Vagina (tissue), 2 donors: Measurements from ENCODE around the gene BACE2. TPM values are rescaled to one million over a fixed set of nuclear protein-coding genes. Genes with fewer than 3 reads are reported as not detected.

Experiments
- DNase-seq, 2 donors: peaks; one replicate each; pipeline ENCODE4 v3.0.0-alpha.2; 2017; ENCODE audit errors: extremely low spot score in 2 of 2
- H3K27ac ChIP-seq: fragments of 200-600 bp; sonication (generic); one replicate; pipeline ENCODE4 v1.5.1; 2019
- H3K27me3 ChIP-seq: fragments of 200-600 bp; sonication (generic); one replicate; pipeline ENCODE4 v1.5.1; 2019
- H3K36me3 ChIP-seq, 2 donors: fragments of 200-600 bp; sonication (generic); one replicate each; pipeline ENCODE4 v1.5.1; 2017 to 2019
- H3K4me1 ChIP-seq: fragments of 200-600 bp; sonication (generic); one replicate; pipeline ENCODE4 v1.5.1; 2019
- H3K4me3 ChIP-seq, 2 donors: fragments of 200-600 bp; sonication (generic); 1 replicate in 1 of 2; 2 replicates in 1 of 2; pipeline ENCODE4 v1.5.1; 2016 to 2019
- H3K9me3 ChIP-seq: fragments of 200-600 bp; sonication (generic); one replicate; pipeline ENCODE4 v1.5.1; 2019
- CTCF ChIP-seq, 3 experiments: fragments of 450-650 bp in 2 of 3; fragments of 200-600 bp in 1 of 3; sonication (generic) in 1 of 3; IDR thresholded peaks; one replicate each; pipeline ENCODE4 v1.5.1; 2017 to 2019; ENCODE audit warnings: antibody characterized with exemption in 3 of 3, mild to moderate bottlenecking in 2 of 3, moderate library complexity in 2 of 3
- POLR2A ChIP-seq, 2 donors: fragments of 450-650 bp; IDR thresholded peaks; one replicate each; pipeline ENCODE4 v1.6.1; 2017; ENCODE audit warnings: antibody characterized with exemption in 2 of 2, mild to moderate bottlenecking in 2 of 2, moderate library complexity in 2 of 2
- POLR2AphosphoS5 ChIP-seq, 2 donors: sonication (generic); formaldehyde crosslinking; IDR thresholded peaks; one replicate each; pipeline ENCODE4 v1.9.0; 2017; ENCODE audit warnings: antibody characterized with exemption in 2 of 2, mild to moderate bottlenecking in 2 of 2, low read depth in 1 of 2; ENCODE audit not compliant: insufficient read depth in 1 of 2
- intact Hi-C: fragments of 100-400 bp; cut with DNase I; formaldehyde crosslinking; loops from one replicate; pipeline ENCODE4 v1.15.1; 2023
- total RNA-seq: library from RNA; depleted of rRNA; stranded (reverse); fragments of >200 nt; gene quantifications from one replicate; pipeline ENCODE4 v1.2.3, GENCODE V29; 2016

The BACE2 gene
- total RNA-seq, 1 donor from 2014 or later, result 43.7 TPM

GRCh38 chr21:41208376-41208763, 40.4 kb downstream of the BACE2 start:
- no peak for DNase-seq
- TF ChIP-seq CTCF (IDR thresholded peaks at IDR 0.05) (no peak), POLR2A (IDR thresholded peaks at IDR 0.05) (no peak), POLR2AphosphoS5 (IDR thresholded peaks at IDR 0.05; ENCODE audit: insufficient read depth in 1 of 2, low read depth in 1 of 2) (no peak)
- Histone ChIP-seq H3K4me1 (peaks cover 8% of the 10 kb centered on the region), H3K9me3 (no peaks in the 10 kb centered on the region), H3K27me3 (no peaks in the 10 kb centered on the region), H3K27ac (no peak overlapping the region), H3K4me3 (no peak overlapping the region), H3K36me3 (no peaks in the 10 kb centered on the region)
- intact Hi-C loops, result loop anchor here (5.0 kb wide), 1 partner anchor 41 kb away; the partner anchor contains the start of gene BACE2

- intact Hi-C loops, result loop anchor here (5.0 kb wide), 1 partner anchor 42 kb away; the partner anchor contains the start of gene BACE2
- no peak for TF ChIP-seq POLR2A (IDR thresholded peaks at IDR 0.05)
- no peak for TF ChIP-seq CTCF (IDR thresholded peaks at IDR 0.05)
- no peak for TF ChIP-seq POLR2AphosphoS5 (IDR thresholded peaks at IDR 0.05; ENCODE audit: insufficient read depth in 1 of 2, low read depth in 1 of 2)
- H3K27ac ChIP-seq, result no peak overlapping the region
- H3K4me3 ChIP-seq, result no peak overlapping the region
- peaks cover 8% of the 10 kb centered on the region for H3K4me1 ChIP-seq
- DNase-seq, result no peak
- no peaks in the 10 kb centered on the region for H3K9me3 ChIP-seq
- no peaks in the 10 kb centered on the region for H3K27me3 ChIP-seq
- no peaks in the 10 kb centered on the region for H3K36me3 ChIP-seq
Observed at GRCh38 chr21:41209016-41209619, 41.2 kb downstream of the BACE2 start.

- Histone ChIP-seq H3K4me1 (peaks cover 8% of the 10 kb centered on the region), H3K4me3 (no peak overlapping the region), H3K36me3 (no peaks in the 10 kb centered on the region), H3K27ac (no peak overlapping the region), H3K27me3 (no peaks in the 10 kb centered on the region), H3K9me3 (no peaks in the 10 kb centered on the region)
- TF ChIP-seq POLR2A (IDR thresholded peaks at IDR 0.05) (no peak), CTCF (IDR thresholded peaks at IDR 0.05) (no peak), POLR2AphosphoS5 (IDR thresholded peaks at IDR 0.05; ENCODE audit: insufficient read depth in 1 of 2, low read depth in 1 of 2) (no peak)
- intact Hi-C loops, result no loop called here
- no peak for DNase-seq
Observed at GRCh38 chr21:41210426-41211059, 42.6 kb downstream of the BACE2 start.

- H3K4me3 ChIP-seq, result no peak overlapping the region
- intact Hi-C loops, result no loop called here
- H3K4me1 ChIP-seq, result peaks cover 8% of the 10 kb centered on the region
Observed at GRCh38 chr21:41211060-41211805, 43.3 kb downstream of the BACE2 start.

More at GRCh38 chr21:41211060-41211805, 43.3 kb downstream of the BACE2 start:
- Histone ChIP-seq H3K9me3 (no peaks in the 10 kb centered on the region), H3K27ac (no peak overlapping the region), H3K36me3 (no peaks in the 10 kb centered on the region), H3K27me3 (no peaks in the 10 kb centered on the region)
- no peak for DNase-seq
- TF ChIP-seq POLR2A (IDR thresholded peaks at IDR 0.05), result no peak
- no peak for TF ChIP-seq CTCF (IDR thresholded peaks at IDR 0.05)
- no peak for TF ChIP-seq POLR2AphosphoS5 (IDR thresholded peaks at IDR 0.05; ENCODE audit: insufficient read depth in 1 of 2, low read depth in 1 of 2)
